Gastrocnemius medialis (tissue), 4 donors: ENCODE measurements around the gene GALNT17. TPM values are rescaled to one million over a fixed set of nuclear protein-coding genes. Genes with fewer than 3 reads are reported as not detected.

Experiments
- ATAC-seq, 2 donors: fragments of 150-250 bp; one replicate each; pipeline ENCODE4 v1.9.1; 2016
- DNase-seq, 2 donors: peaks; one replicate each; pipeline ENCODE4 v3.0.0-alpha.2; 2019
- H3K27ac ChIP-seq, 4 donors: fragments of 200-600 bp; sonication (generic); 1 replicate in 1 of 4; 2 replicates in 3 of 4; pipeline ENCODE4 v1.5.1; 2016 to 2018; ENCODE audit warnings: mild to moderate bottlenecking in 2 of 4, moderate library complexity in 1 of 4
- H3K27me3 ChIP-seq, 3 donors: fragments of 200-600 bp; sonication (generic) in 2 of 3; 1 replicate in 1 of 3; 2 replicates in 2 of 3; pipeline versions ENCODE4 v1.5.1 to v1.6.0; 2016 to 2019; ENCODE audit warnings: mild to moderate bottlenecking in 1 of 3, moderate library complexity in 1 of 3
- H3K36me3 ChIP-seq, 2 donors: fragments of 200-600 bp; sonication (generic) in 1 of 2; one replicate each; pipeline ENCODE4 v1.5.1; 2017 to 2018
- H3K4me1 ChIP-seq, 2 donors: fragments of 200-600 bp; sonication (generic) in 1 of 2; one replicate each; pipeline ENCODE4 v1.5.1; 2016 to 2017; ENCODE audit warnings: mild to moderate bottlenecking in 2 of 2
- H3K4me3 ChIP-seq, 4 donors: fragments of 200-600 bp; sonication (generic) in 3 of 4; 1 replicate in 1 of 4; 2 replicates in 3 of 4; pipeline ENCODE4 v1.5.1; 2016 to 2019; ENCODE audit warnings: mild to moderate bottlenecking in 2 of 4
- H3K9me3 ChIP-seq, 3 donors: fragments of 200-600 bp; sonication (generic) in 2 of 3; 1 replicate in 1 of 3; 2 replicates in 2 of 3; pipeline ENCODE4 v1.5.1; 2016 to 2019
- POLR2A ChIP-seq, 2 donors: fragments of 450-650 bp; IDR thresholded peaks; one replicate each; pipeline ENCODE4 v1.6.1; 2017; ENCODE audit warnings: antibody characterized with exemption in 2 of 2, mild to moderate bottlenecking in 2 of 2, moderate library complexity in 2 of 2
- in situ Hi-C, 4 donors: fragments of 200-750 bp; cut with MboI; loops; one replicate each; pipeline versions ENCODE4 v1.15.0 to v1.8.0; 2017; ENCODE audit warnings: low sequenced_read_pairs in 4 of 4
- intact Hi-C: fragments of 100-400 bp; cut with DNase I; formaldehyde crosslinking; loops from one replicate; pipeline ENCODE4 v1.15.1; 2023; ENCODE audit warnings: low total_unique reads
- total RNA-seq, 4 donors: library from RNA; depleted of rRNA; stranded (reverse); fragments of >200 nt; gene quantifications; one replicate each; pipeline versions ENCODE4 v1.1.0 to v1.2.3, GENCODE V29; 2016
- TF ChIP-seq, protein P1 (sequence below), 5 experiments: fragments of 450-650 bp in 3 of 5; fragments of 200-600 bp in 2 of 5; sonication (generic) in 2 of 5; IDR thresholded peaks in 4 of 5; conservative IDR thresholded peaks in 1 of 5; 1 replicate in 4 of 5; 2 replicates in 1 of 5; pipeline ENCODE4 v1.5.1; 2016 to 2019; ENCODE audit warnings: antibody characterized with exemption in 5 of 5, mild to moderate bottlenecking in 3 of 5, moderate library complexity in 3 of 5

Gene GALNT17
- total RNA-seq, 4 donors from 2014 or later = 1.9 to 13.0 (median 12.3) TPM

DNA sequence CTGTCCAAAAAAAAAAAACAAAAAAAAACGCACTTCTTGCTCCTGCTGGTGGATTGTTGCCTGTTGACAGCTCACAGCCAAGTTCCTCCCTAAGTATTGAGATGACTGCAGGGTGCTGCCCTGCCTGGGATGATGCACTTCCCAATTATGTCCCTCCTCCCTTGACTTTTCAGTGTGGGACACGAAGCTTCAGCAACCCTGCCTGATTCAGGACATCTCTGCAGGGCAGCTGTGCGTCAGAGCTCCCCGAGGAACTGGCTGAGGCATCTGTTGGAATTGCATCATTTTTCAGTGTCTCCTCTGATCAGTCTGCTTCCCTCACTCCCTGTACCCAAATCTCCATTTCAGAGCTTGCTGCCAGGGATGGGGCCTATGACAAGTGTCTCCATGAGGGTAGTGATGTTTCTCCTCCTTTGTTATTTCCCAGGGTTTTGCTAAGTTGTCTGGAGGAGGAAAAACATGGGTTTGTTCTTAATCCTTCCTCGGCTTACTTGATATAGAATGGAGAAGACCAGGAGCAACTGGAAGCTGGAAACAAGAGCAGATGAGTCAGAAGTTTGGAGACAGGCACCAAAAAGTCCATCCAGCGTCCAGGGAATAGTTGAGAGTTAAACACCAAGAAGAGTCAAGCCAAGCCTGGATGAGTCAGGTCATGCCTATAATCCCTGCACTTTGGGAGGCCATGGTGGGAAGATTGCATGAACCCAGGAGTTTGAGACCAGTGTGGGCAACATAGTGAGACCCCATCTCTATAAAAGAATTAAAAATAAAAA lies 355.1 kb downstream of the GALNT17 start:
- H3K4me1 ChIP-seq = no peaks in the 10 kb centered on the region
- intact Hi-C loops (no loop called here), in situ Hi-C loops (no loop called here)
- H3K9me3 ChIP-seq = no peaks in the 10 kb centered on the region
- ATAC-seq = peak; percentile 79
- H3K36me3 ChIP-seq = no peaks in the 10 kb centered on the region
- no peak overlapping the region for H3K27ac ChIP-seq
- H3K27me3 ChIP-seq = no peaks in the 10 kb centered on the region
- H3K4me3 ChIP-seq = no peak overlapping the region
- TF ChIP-seq POLR2A (IDR thresholded peaks at IDR 0.05) = no peak
- TF ChIP-seq, protein P1, sequence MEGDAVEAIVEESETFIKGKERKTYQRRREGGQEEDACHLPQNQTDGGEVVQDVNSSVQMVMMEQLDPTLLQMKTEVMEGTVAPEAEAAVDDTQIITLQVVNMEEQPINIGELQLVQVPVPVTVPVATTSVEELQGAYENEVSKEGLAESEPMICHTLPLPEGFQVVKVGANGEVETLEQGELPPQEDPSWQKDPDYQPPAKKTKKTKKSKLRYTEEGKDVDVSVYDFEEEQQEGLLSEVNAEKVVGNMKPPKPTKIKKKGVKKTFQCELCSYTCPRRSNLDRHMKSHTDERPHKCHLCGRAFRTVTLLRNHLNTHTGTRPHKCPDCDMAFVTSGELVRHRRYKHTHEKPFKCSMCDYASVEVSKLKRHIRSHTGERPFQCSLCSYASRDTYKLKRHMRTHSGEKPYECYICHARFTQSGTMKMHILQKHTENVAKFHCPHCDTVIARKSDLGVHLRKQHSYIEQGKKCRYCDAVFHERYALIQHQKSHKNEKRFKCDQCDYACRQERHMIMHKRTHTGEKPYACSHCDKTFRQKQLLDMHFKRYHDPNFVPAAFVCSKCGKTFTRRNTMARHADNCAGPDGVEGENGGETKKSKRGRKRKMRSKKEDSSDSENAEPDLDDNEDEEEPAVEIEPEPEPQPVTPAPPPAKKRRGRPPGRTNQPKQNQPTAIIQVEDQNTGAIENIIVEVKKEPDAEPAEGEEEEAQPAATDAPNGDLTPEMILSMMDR (IDR thresholded peaks at IDR 0.05 in 4 of 5, conservative IDR thresholded peaks at IDR 0.05 in 1 of 5) = no peak
- peak; percentile 7 to 60 for DNase-seq

DNA sequence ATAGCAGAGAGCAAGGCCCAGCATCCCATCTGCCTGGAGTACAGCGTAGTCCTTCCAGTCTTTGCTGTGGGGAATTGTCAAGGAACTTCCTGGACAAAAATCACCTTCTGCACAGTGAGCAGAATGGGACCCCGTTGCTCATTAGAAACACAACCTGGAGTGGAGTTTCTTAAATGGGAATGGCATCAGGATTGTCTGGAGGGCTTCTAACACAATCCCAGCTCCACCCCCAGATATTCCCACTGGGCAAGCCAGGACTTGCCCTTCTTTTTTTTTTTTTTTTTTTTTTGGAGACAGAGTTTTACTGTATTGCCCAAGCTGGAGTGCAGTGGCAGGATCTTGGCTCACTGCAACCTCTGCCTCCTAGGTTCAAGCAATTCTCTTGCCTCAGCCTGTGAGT lies 356.4 kb downstream of the GALNT17 start:
- DNase-seq (no peak), ATAC-seq (no peak)
- H3K27me3 ChIP-seq = no peaks in the 10 kb centered on the region
- H3K36me3 ChIP-seq = no peaks in the 10 kb centered on the region
- no peaks in the 10 kb centered on the region for H3K4me1 ChIP-seq
- in situ Hi-C loops (no loop called here), intact Hi-C loops (no loop called here)
- no peak overlapping the region for H3K27ac ChIP-seq
- TF ChIP-seq POLR2A (IDR thresholded peaks at IDR 0.05) = no peak
- TF ChIP-seq, protein P1 (IDR thresholded peaks at IDR 0.05 in 4 of 5, conservative IDR thresholded peaks at IDR 0.05 in 1 of 5) = no peak
- no peak overlapping the region for H3K4me3 ChIP-seq
- H3K9me3 ChIP-seq = no peaks in the 10 kb centered on the region

DNA sequence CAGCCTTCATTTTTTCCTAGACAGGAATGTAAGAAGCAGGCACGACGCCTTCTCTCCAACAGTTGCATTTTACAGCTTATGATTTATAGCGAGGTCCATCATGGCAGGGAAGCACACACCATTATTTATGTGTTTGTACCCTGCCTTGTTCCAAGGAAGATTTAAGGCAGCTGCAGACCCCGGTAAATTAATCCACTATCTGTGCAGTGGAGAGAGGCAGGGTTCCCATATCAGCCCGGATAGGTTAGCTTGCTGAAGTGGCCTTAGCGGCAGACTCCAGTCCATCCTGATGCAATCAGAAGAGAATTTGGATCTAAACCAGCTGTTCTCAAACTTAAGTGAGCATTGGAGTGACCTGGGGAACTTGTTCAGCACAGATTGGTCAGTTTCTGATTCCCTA lies 359.4 kb downstream of the GALNT17 start:
- ATAC-seq (no peak), DNase-seq (no peak)
- Histone ChIP-seq H3K4me1 (no peaks in the 10 kb centered on the region), H3K36me3 (no peaks in the 10 kb centered on the region), H3K9me3 (no peaks in the 10 kb centered on the region), H3K27ac (no peak overlapping the region), H3K27me3 (no peaks in the 10 kb centered on the region), H3K4me3 (no peak overlapping the region)
- TF ChIP-seq POLR2A (IDR thresholded peaks at IDR 0.05) = no peak
- TF ChIP-seq, protein P1 (IDR thresholded peaks at IDR 0.05 in 4 of 5, conservative IDR thresholded peaks at IDR 0.05 in 1 of 5) = no peak
- intact Hi-C loops = no loop called here
- in situ Hi-C loops = no loop called here

DNA sequence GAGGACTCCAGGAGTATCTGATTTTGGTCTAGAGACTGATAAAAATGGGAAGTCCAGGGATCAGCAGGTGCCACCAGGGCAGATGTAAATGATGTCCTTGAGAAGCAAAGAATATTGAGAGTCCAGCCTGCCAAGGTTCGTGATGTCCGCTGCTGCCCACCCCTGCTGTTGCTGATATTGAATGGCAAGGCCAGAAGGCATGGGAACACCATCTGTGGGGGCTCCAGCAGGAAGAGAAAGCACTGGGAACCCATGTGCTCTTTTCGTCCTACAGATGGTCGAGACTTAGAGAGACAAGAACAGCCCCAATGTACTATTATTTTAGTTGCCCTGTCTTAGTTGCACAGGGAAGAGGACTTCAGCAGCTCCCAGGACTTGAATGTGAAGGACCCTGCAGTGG lies 363.9 kb downstream of the GALNT17 start:
- Histone ChIP-seq H3K27me3 (no peaks in the 10 kb centered on the region), H3K27ac (no peak overlapping the region), H3K4me1 (no peaks in the 10 kb centered on the region), H3K4me3 (no peak overlapping the region), H3K9me3 (no peaks in the 10 kb centered on the region), H3K36me3 (no peaks in the 10 kb centered on the region)
- TF ChIP-seq, protein P1 (IDR thresholded peaks at IDR 0.05 in 4 of 5, conservative IDR thresholded peaks at IDR 0.05 in 1 of 5) = no peak
- DNase-seq (no peak), ATAC-seq (no peak)
- intact Hi-C loops = no loop called here
- in situ Hi-C loops = no loop called here
